SK-N-SH treated with all-trans-retinoic acid at 6 μM for 48 hours (cell line): ENCODE data around the gene ZFAND3.

ENCODE experiments used
- ESRRG ChIP-seq: fragments of 250-450 bp; sonication (Bioruptor Pico); IDR thresholded peaks from 2 replicates; pipeline ENCODE4 v1.6.1; 2021; ENCODE audit warnings: mild to moderate bottlenecking
- PATZ1 ChIP-seq: fragments of 250-450 bp; sonication (Bioruptor Pico); IDR thresholded peaks from 2 replicates; pipeline ENCODE4 v1.8.0; 2020; ENCODE audit warnings: mild to moderate bottlenecking, moderate library complexity, borderline replicate concordance
- RARB ChIP-seq: fragments of 250-450 bp; sonication (Bioruptor Pico); IDR thresholded peaks from 2 replicates; pipeline ENCODE4 v1.8.0; 2021; ENCODE audit warnings: mild to moderate bottlenecking, moderate library complexity
- ZNF565 ChIP-seq: fragments of 450-650 bp; formaldehyde crosslinking; conservative IDR thresholded peaks from 2 replicates; pipeline ENCODE4 v1.5.0; 2020; ENCODE audit warnings: low read depth, mild to moderate bottlenecking, moderate library complexity

GRCh38 chr6:37871616-37872372 lies 52.3 kb downstream of the ZFAND3 start:
- TF ChIP-seq PATZ1 (CRISPR knock-in tag) (no peak), ESRRG (no peak), ZNF565 (no peak), RARB (CRISPR knock-in tag) (no peak)
